LNCAP (cell line): ENCODE results near the gene PCSK5.

Experiments used
- CTCF ChIP-seq: fragments of 450-650 bp; IDR thresholded peaks from 2 replicates; pipeline ENCODE4 v1.5.1; 2017; ENCODE audit warnings: mild to moderate bottlenecking

PCSK5 gene

GRCh38 chr9:75939536-75940111, 49.2 kb downstream of the PCSK5 start:
- no peak for TF ChIP-seq CTCF

GRCh38 chr9:75941066-75941465, 50.6 kb downstream of the PCSK5 start:
- TF ChIP-seq CTCF, result no peak

GRCh38 chr9:75941577-75942311, 51.3 kb downstream of the PCSK5 start:
- no peak for TF ChIP-seq CTCF

GRCh38 chr9:75946766-75947165, 56.3 kb downstream of the PCSK5 start:
- no peak for TF ChIP-seq CTCF

- TF ChIP-seq CTCF, result no peak
Measured at GRCh38 chr9:75947233-75947632, 56.8 kb downstream of the PCSK5 start.

GRCh38 chr9:75950998-75951397, 60.5 kb downstream of the PCSK5 start:
- TF ChIP-seq CTCF, result no peak

- no peak for TF ChIP-seq CTCF
Measured at GRCh38 chr9:75953218-75953617, 62.7 kb downstream of the PCSK5 start.
